Trophoblast cell (in vitro differentiated cells and primary cell): ENCODE measurements around the gene ADM2.

Source experiments
- DNase-seq, 2 donors: peaks; one replicate each; pipeline ENCODE4 v3.0.0-alpha.2; 2016
- H2AFZ ChIP-seq: 2 replicates; pipeline ENCODE4 v1.6.1; 2013; ENCODE audit warnings: low read length, moderate library complexity, mild to moderate bottlenecking; ENCODE audit not compliant: insufficient read depth, poor library complexity
- H2AK5ac ChIP-seq: 2 replicates; pipeline ENCODE4 v1.6.1; 2013; ENCODE audit warnings: mild to moderate bottlenecking, low read length
- H2BK120ac ChIP-seq: 2 replicates; pipeline ENCODE4 v1.6.1; 2013; ENCODE audit warnings: low read length, mild to moderate bottlenecking, moderate library complexity; ENCODE audit not compliant: insufficient read depth, poor library complexity
- H2BK12ac ChIP-seq: 2 replicates; pipeline ENCODE4 v1.6.1; 2013; ENCODE audit warnings: mild to moderate bottlenecking, low read length, moderate library complexity
- H2BK5ac ChIP-seq: 2 replicates; pipeline ENCODE4 v1.6.1; 2013; ENCODE audit warnings: low read length, low read depth, moderate library complexity, mild to moderate bottlenecking; ENCODE audit not compliant: poor library complexity
- H3K14ac ChIP-seq: 2 replicates; pipeline ENCODE4 v1.6.1; 2013; ENCODE audit warnings: mild to moderate bottlenecking, low read length
- H3K18ac ChIP-seq: 2 replicates; pipeline ENCODE4 v1.6.1; 2013; ENCODE audit warnings: mild to moderate bottlenecking, low read length
- H3K23ac ChIP-seq: 2 replicates; pipeline ENCODE4 v1.6.1; 2013; ENCODE audit warnings: low read length
- H3K27ac ChIP-seq: 2 replicates; pipeline ENCODE4 v1.5.1; 2013; ENCODE audit warnings: low read depth, mild to moderate bottlenecking, inconsistent platforms, low read length, moderate library complexity
- H3K27me3 ChIP-seq: 2 replicates; pipeline ENCODE4 v1.6.1; 2013; ENCODE audit warnings: inconsistent platforms, mild to moderate bottlenecking, low read length, moderate library complexity; ENCODE audit not compliant: insufficient read depth
- H3K36me3 ChIP-seq, 2 experiments: 1 replicate in 1 of 2; 2 replicates in 1 of 2; pipeline ENCODE4 v1.6.1; 2013; ENCODE audit warnings: low read length in 2 of 2, mild to moderate bottlenecking in 2 of 2, moderate library complexity in 1 of 2; ENCODE audit not compliant: insufficient read depth in 2 of 2, control insufficient read depth in 1 of 2
- H3K4ac ChIP-seq: 2 replicates; pipeline ENCODE4 v1.6.1; 2013; ENCODE audit warnings: low read depth, mild to moderate bottlenecking, low read length, moderate library complexity
- H3K4me1 ChIP-seq, 2 experiments: 1 replicate in 1 of 2; 2 replicates in 1 of 2; pipeline ENCODE4 v1.6.1; 2013; ENCODE audit warnings: low read length in 2 of 2, mild to moderate bottlenecking in 2 of 2, moderate library complexity in 1 of 2; ENCODE audit not compliant: insufficient read depth in 2 of 2, control insufficient read depth in 1 of 2
- H3K4me2 ChIP-seq: 2 replicates; pipeline ENCODE4 v1.6.1; 2013; ENCODE audit warnings: inconsistent platforms, mild to moderate bottlenecking, low read length, moderate library complexity
- H3K4me3 ChIP-seq: 2 replicates; pipeline ENCODE4 v1.5.1; 2013; ENCODE audit warnings: mild to moderate bottlenecking, low read depth, low read length, inconsistent platforms
- H3K79me1 ChIP-seq: one replicate; pipeline ENCODE4 v1.6.1; 2013; ENCODE audit warnings: low read length
- H3K79me2 ChIP-seq: 2 replicates; pipeline ENCODE4 v1.6.1; 2013; ENCODE audit warnings: low read length, mild to moderate bottlenecking; ENCODE audit not compliant: control insufficient read depth, insufficient read depth, poor library complexity
- H3K9ac ChIP-seq: 2 replicates; pipeline ENCODE4 v1.6.1; 2013; ENCODE audit warnings: mild to moderate bottlenecking, low read length
- H3K9me3 ChIP-seq: 2 replicates; pipeline ENCODE4 v1.6.1; 2013; ENCODE audit warnings: low read depth, mild to moderate bottlenecking, control low read depth, inconsistent platforms, low read length; ENCODE audit not compliant: insufficient read depth
- H4K12ac ChIP-seq: 2 replicates; pipeline ENCODE4 v1.6.1; 2013; ENCODE audit warnings: low read depth, mild to moderate bottlenecking, low read length, moderate library complexity
- H4K8ac ChIP-seq: 2 replicates; pipeline ENCODE4 v1.6.1; 2013; ENCODE audit warnings: low read depth, mild to moderate bottlenecking, low read length, moderate library complexity
- H4K91ac ChIP-seq: one replicate; pipeline ENCODE4 v1.6.1; 2013; ENCODE audit warnings: low read depth, mild to moderate bottlenecking, low read length, moderate library complexity
- WGBS: extraction: QIAGEN DNeasy Blood & Tissue Kit; methylation state at CpG from one replicate; pipeline ENCODE4 v1.1.7; 2013; ENCODE audit warnings: missing lambda C conversion rate; ENCODE audit not compliant: insufficient read length, insufficient coverage; ENCODE audit errors: extremely low coverage; 5-methylcytosine and 5-hydroxymethylcytosine counted together

Gene ADM2

GRCh38 chr22:50527921-50528681 lies 46.8 kb downstream of the ADM2 start:
- H3K4me2 ChIP-seq: no peak overlapping the region
- H3K79me1 ChIP-seq: peaks cover 49% of the 10 kb centered on the region
- H3K14ac ChIP-seq: no peak overlapping the region
- no peak overlapping the region for H2BK120ac ChIP-seq
- H4K12ac ChIP-seq: no peak overlapping the region
- H3K9me3 ChIP-seq: no peaks in the 10 kb centered on the region
- H3K4ac ChIP-seq: no peak overlapping the region
- no peak overlapping the region for H2AK5ac ChIP-seq
- no peak overlapping the region for H2BK5ac ChIP-seq
- H4K91ac ChIP-seq: no peak overlapping the region
- H3K36me3 ChIP-seq: peaks cover 13 to 15% of the 10 kb centered on the region in 2 experiments
- no peaks in the 10 kb centered on the region for H3K27me3 ChIP-seq
- no peak overlapping the region for H3K27ac ChIP-seq
- no CpG with 5 or more reads among the region's 18 CpGs for WGBS
- H2BK12ac ChIP-seq: no peak overlapping the region
- no peak for DNase-seq
- no peak overlapping the region for H3K9ac ChIP-seq
- H3K4me3 ChIP-seq: no peak overlapping the region
- H3K18ac ChIP-seq: no peak overlapping the region
- no peak overlapping the region for H2AFZ ChIP-seq
- H4K8ac ChIP-seq: no peak overlapping the region
- H3K23ac ChIP-seq: no peak overlapping the region
- H3K4me1 ChIP-seq: peaks cover 35 to 58% of the 10 kb centered on the region in 2 experiments
- peaks cover 33% of the 10 kb centered on the region for H3K79me2 ChIP-seq

DNA sequence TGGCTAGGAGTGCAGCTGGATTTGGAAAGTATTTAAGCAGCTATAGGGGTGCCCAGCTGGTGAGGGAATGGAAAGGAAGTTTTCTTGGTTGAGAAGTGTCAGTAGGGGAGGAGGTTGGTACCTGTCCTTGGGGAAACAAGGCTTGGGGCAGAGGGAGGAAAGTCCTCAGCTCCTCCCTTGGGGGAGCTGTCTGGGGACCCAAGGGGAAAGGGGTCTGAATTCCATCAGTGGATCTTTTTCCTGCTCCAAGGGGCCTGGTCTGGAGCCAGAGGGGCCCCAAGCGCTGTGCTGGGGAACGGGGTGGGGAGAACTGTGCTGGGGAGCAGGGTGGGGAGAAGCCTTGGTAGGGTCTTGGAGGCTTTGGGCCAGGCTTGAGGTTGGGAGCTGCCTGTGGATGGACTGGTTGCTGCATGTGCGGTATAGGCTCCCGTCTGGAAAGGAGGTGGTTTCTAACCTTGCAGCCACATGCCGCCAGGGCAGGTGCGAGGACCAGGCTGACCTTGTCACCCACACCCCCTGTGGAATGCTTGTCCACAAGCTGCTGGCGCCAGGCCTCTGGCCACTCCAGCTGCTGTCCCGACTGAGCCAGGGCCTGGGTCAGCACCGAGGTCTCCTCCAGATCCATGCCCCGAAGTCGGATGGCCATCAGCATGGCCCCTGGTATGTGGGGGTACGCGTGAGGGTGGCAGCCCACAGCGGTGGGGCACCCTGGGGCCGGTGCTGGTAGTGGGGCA lies 47.5 kb downstream of the ADM2 start:
- Histone ChIP-seq H2AK5ac (no peak overlapping the region), H3K4me1 (peaks cover 31 to 55% of the 10 kb centered on the region in 2 experiments), H3K18ac (peak overlapping the region; percentile 2), H3K9ac (no peak overlapping the region), H2BK12ac (no peak overlapping the region), H3K4me2 (no peak overlapping the region), H2AFZ (no peak overlapping the region), H3K4ac (no peak overlapping the region), H3K36me3 (peaks cover 5 to 7% of the 10 kb centered on the region in 2 experiments), H3K79me1 (peaks cover 53% of the 10 kb centered on the region), H3K79me2 (peaks cover 33% of the 10 kb centered on the region), H3K23ac (no peak overlapping the region), H3K9me3 (no peaks in the 10 kb centered on the region), H3K4me3 (no peak overlapping the region), H3K27me3 (no peaks in the 10 kb centered on the region), H3K27ac (no peak overlapping the region), H2BK120ac (no peak overlapping the region), H4K8ac (peak overlapping the region; percentile 9), H3K14ac (peak overlapping the region; percentile 3), H4K12ac (no peak overlapping the region), H4K91ac (peak overlapping the region; percentile 98), H2BK5ac (no peak overlapping the region)
- peak; percentile 76 to 83 for DNase-seq
- WGBS: no CpG with 5 or more reads among the region's 15 CpGs

- Histone ChIP-seq H3K4ac (peak overlapping the region; percentile 67), H2AFZ (peak overlapping the region; percentile 9)
- no CpG with 5 or more reads among the region's 50 CpGs for WGBS
Observed at GRCh38 chr22:50529416-50529896, 48.1 kb downstream of the ADM2 start.

DNA sequence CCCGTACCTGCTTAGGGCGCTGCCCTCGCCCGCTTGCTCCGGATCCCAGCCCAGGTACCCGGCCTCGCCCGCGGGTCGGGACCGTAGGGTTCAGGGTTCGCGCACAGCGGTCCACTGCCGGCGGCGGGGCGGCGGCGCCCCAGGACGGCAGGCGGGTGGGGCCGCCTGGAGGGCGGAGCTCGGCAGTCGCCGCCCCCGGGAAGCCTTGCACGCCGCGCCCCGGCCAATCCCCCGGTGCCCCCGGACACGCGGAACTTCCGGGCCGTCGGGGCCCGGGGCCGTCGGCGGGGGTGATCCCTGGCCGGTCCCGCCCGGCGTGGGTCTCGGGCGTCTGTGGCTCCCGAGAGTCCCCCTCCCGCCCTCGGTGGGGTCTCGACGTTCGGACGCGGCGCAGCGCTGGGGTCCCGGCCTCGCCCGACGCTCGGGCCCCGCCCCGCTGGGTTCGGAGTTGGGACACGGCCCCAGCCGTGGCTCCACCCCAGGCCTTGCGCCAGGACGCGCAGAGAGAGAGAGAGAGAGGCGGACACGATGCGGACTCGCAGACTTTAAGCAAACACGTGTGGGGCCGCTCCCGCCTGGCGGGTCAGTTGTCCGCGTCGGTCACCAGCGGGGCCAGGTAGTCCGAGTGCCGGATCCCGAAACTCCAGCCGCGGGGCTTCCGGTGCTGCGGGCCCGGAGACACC lies 48.7 kb downstream of the ADM2 start, which contains the start of gene TYMP:
TYMP (minus strand) TSS at position 116 of the 683 bp plus-strand sequence. CDS start 303 bp downstream, outside the sequence.
- peak within 1 kb of the TSS; percentile 67 for H2AFZ ChIP-seq
- no peak within 1 kb of the TSS for H3K23ac ChIP-seq
- WGBS: no CpG with 5 or more reads among the region's 92 CpGs
- H3K36me3 ChIP-seq: no peaks in the 10 kb centered on the region
- H3K27me3 ChIP-seq: no peaks in the 10 kb centered on the region
- peak within 1 kb of the TSS; percentile 73 for H2BK120ac ChIP-seq
- H2AK5ac ChIP-seq: peak within 1 kb of the TSS; percentile 80
- peaks cover 55% of the 10 kb centered on the region for H3K79me1 ChIP-seq
- peaks cover 27 to 50% of the 10 kb centered on the region in 2 experiments for H3K4me1 ChIP-seq
- peak within 1 kb of the TSS; percentile 63 for H2BK12ac ChIP-seq
- peak within 1 kb of the TSS; percentile 80 for H3K27ac ChIP-seq
- H3K18ac ChIP-seq: peak within 1 kb of the TSS; percentile 89
- H4K12ac ChIP-seq: peak within 1 kb of the TSS; percentile 57
- no peaks in the 10 kb centered on the region for H3K9me3 ChIP-seq
- H2BK5ac ChIP-seq: peak within 1 kb of the TSS; percentile 65
- peak within 1 kb of the TSS; percentile 44 for H3K9ac ChIP-seq
- peak within 1 kb of the TSS; percentile 81 for H3K14ac ChIP-seq
- H3K4ac ChIP-seq: peak within 1 kb of the TSS; percentile 67
- DNase-seq: peak; percentile 86 to 92
- H3K79me2 ChIP-seq: peaks cover 26% of the 10 kb centered on the region
- peak within 1 kb of the TSS; percentile 55 for H3K4me3 ChIP-seq
- H4K8ac ChIP-seq: peak within 1 kb of the TSS; percentile 92
- peak within 1 kb of the TSS; percentile 98 for H4K91ac ChIP-seq
- peak within 1 kb of the TSS; percentile 84 for H3K4me2 ChIP-seq

More at GRCh38 chr22:50529416-50529896, 48.1 kb downstream of the ADM2 start:
- Histone ChIP-seq H3K9ac (no peak overlapping the region), H3K27ac (no peak overlapping the region), H3K4me3 (peak overlapping the region; percentile 55), H4K8ac (peak overlapping the region; percentile 75), H4K91ac (peak overlapping the region; percentile 98), H3K18ac (peak overlapping the region; percentile 41), H3K79me2 (peaks cover 31% of the 10 kb centered on the region), H3K4me2 (peak overlapping the region; percentile 84), H3K36me3 (peaks cover 1 to 2% of the 10 kb centered on the region in 2 experiments), H3K23ac (no peak overlapping the region), H3K9me3 (no peaks in the 10 kb centered on the region), H2BK12ac (peak overlapping the region; percentile 54), H3K27me3 (no peaks in the 10 kb centered on the region), H2AK5ac (peak overlapping the region; percentile 70), H4K12ac (peak overlapping the region; percentile 56), H3K14ac (peak overlapping the region; percentile 81), H2BK120ac (peak overlapping the region; percentile 73), H2BK5ac (peak overlapping the region; percentile 20), H3K4me1 (peaks cover 27 to 51% of the 10 kb centered on the region in 2 experiments), H3K79me1 (peaks cover 55% of the 10 kb centered on the region)
- DNase-seq: peak in 1 of 2 donors; percentile 47
